ENCODE measurements around the gene IGDCC3.

The IGDCC3 gene

DNA sequence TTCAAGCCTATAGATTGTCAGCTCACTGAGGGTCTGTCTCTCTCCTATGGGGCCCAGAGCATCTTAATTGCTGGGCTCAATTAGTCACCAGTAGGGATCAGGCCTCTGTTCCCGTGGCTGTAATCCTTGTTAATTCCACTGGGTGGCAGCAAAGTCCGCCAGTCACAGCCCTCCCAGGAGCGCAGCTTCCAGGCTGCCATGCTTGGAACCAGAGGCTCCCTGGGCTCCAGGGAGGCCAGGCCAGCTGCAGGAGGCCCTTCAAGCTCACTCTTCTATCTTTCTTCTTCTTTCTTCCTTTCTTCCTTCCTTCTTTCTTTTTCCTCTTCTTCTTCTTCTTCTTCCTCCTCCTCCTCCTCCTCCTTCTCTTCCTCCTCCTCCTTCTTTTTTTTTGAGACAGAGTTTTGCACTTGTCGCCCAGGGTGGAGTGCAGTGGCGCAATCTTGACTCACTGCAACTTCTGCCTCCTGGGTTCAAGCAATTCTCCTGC is 58.9 kb downstream of the IGDCC3 start:
- no peak for DNase-seq

DNA sequence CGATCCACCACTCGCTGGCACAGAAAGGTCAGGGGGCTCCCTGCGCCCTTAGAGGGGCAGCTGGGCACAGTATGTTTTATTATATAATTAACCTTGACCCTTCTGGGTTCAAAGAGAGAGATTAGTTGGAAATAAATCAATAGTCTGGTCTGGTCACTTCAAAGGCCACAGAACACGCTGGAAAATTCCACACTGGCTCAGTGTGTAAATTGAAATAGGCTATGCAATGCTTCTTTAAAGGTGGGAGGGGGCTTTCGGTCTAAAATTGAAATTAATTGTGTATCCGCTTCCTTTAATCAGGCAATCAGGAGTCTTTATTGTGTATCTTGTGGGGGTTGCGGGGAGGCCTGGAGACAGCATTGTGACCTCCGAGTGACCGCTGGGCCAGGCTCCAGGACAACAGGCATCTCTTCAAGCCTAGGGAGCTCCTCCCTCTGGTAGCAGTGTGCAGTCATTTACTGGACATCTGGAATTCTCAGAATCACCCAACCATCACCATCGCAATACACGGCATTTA is 65.3 kb downstream of the IGDCC3 start:
- DNase-seq: no peak

DNA sequence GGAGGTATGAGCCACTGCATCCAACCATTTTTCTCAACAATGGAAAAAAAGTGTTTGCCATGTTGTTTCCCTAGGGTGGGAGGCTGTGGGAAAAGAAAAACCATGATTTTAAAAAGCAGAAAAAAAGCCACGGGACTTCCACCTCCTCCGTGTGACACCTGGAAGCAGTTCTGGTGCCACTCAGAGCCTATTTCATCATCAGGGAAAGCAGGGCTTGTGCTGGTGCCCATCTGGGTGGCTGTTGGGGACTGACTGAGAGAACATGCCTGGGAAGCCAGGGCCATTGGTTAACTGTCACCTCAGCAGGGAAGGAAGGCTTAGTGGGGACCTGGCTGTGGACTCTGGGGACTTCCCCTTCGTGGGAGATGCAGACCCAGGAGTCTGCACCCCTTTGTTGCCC is 66.0 kb downstream of the IGDCC3 start:
- DNase-seq: no peak

DNA sequence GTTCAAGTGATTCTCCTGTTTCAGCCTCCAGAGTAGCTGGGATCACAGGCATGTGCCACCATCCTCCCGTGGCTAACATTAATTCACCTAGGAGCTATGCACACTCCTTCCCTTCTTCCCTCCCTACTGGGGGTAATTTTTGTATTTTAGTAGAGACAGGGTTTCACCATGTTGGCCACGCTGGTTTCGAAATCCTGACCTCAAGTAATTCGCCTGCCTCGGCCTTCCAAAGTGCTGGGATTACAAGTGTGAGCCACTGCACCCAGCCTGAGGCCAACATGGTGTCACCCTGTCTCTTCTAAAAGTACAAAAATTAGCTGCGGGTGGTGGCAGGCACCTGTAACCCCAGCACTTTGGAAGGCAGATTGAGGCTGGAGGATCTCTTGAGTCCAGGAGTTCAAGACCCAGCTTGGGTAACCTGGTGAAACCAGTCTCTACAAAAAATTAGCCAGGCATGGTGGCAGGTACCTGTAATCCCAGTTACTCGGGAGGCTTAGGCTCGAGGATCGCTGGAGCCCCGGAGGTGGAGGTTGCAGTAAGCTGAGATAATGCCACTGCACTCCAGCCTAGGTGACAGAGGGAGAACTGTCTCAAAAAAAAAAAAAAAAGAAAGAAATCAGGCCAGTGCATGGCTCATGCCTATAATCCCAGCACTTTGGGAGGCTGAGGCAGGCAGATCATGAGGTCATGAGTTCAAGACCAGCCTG is 67.2 kb downstream of the IGDCC3 start:
- DNase-seq: no peak

DNA sequence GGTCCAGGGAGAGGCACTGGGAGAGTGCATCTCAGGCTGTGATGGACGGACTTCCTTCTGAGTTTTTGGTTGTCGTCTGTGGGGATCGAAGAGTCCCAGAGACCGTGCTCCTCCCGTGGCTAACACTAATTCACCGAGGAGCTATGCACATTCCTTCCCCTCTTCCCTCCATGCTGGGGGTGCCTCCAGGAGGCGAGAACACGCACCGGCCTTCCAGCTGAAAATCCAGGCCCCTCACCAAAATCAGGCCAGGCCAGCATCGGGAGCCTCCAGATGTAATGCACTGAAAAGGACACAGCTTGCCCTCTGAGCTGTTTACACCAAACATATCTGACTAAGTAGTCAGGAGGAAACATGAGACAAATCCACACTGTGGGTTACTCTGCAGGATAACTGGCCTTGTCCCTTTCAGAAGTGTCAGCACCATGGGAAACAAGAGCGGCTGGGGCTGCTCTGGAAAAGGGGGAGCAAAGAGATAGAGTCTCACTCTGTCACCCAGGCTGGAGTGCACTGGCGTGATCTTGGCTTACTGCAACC is 67.9 kb downstream of the IGDCC3 start:
- DNase-seq: no peak

DNA sequence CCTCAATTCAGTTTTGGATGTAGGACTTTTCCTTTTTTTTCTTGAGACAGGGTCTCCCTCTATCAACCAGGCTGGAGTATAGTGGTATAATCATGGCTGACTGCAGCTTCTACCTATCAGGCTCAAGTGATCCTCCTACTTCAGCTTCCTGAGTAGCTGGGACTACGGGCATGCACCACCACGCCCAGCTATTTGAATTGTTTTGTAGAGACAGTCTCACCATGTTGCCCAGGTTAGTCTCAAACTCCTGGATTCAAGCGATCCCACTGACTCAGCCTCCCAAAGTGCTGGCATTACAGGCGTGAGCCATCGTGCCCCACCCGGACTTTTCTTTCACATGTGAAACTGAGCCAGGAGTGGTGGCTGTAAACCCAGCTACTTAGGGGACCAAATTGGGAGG is 69.8 kb downstream of the IGDCC3 start:
- no peak for DNase-seq

DNA sequence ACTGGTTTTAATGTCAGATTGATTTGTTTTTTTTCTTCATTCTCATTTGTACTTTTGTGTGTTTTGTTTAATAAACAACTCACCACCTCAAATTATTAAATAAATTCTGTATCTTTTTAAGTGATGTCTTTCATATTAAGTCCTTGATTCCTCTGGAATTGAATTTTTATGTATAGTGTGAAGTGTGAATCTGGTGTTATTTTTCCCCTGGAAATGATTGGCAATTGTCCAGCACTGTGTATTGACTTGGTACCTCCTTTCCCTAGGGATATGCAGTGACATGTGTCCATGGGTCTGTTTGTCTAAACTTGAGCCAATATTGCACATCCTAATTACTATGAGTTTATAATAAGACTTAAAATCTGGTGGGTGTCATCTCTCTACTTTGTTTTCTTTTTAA is 71.3 kb downstream of the IGDCC3 start:
- DNase-seq: no peak

DNA sequence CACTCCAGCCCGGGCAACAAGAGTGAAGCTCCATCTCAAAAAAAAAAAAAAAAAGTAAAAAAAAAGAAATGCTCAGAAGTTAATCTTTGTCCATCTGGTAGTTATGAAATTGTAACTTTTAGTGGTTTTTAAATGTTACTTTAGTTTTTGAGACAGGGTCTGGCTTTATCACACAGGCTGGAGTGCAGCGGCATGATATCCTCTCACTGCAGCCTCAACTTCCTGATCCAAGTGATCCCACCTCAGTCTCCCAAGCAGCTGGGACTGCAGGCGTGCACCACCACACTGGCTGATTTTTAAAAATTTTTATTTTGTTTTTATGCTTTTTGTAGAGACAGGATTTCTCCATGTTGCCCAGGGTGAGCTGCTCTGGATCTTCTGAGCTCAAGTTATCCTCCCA is 72.0 kb downstream of the IGDCC3 start:
- DNase-seq: no peak

DNA sequence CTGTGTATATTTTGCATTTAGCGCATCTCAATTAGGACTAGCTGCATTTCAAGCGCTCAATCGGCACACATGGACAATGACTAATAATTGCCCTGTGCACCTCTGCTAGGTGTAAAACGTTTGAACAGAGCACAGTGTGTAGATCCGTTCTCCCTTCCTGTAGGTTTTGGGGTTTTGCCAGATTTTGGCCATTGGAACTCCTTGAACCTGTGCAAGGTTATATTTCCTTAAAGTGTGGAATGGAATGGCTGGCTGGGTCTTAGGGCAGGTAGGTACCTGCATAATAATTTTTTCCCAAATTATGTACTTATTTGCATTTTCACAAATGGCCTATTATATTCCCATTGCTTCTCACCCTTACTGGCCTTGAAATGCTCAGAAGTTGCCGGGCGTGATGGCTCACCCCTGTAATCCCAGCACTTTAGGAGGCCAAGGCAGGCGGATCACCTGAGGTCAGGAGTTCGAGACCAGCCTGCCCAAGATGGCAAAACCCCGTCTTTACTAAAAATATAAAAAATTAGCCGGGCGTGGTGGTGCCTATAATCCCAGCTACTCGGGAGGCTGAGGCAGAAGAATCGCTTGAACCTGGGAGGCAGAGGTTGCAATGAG is 72.5 kb downstream of the IGDCC3 start:
- no peak for DNase-seq

DNA sequence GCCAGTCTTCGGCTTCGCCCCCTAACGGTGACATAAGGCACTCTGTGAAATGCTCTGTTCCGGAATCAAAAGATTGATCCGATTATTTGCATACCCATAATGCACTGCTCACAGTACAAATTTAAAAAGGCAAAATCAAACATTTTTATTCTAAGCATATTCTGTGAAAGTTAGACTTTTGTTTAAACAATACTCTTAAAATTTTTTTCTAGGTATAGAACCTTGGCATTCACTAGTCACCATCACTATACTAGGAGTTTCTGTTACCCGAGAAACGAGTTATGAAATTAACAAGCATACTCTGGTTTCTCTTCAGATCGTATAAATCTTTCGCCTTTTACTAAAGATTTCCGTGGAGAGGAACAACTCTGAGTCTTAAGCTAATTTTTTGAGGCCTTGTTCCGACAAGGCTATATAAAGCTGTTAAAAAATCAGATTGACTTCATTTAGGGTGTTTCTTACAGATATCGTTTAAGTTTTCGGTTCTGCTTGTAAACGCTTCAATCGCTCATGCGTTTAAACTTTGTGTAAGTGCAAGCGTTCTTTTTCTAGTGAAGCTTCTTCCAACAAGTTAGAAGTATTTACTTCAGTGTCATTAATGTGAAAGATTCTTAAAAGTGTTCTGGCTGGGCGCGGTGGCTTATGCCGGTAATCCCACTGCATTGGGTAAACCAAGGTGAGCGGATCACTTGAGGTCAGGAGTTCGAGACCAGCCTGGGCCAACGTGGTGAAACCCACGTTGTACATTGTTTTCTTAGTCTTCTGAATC is 73.2 kb downstream of the IGDCC3 start, which contains the start of gene RNU5B-1:
Gene RNU5B-1, plus strand, starts transcription at position 297 of the 769 bp plus-strand sequence.
- peak; percentile 85 for DNase-seq

DNA sequence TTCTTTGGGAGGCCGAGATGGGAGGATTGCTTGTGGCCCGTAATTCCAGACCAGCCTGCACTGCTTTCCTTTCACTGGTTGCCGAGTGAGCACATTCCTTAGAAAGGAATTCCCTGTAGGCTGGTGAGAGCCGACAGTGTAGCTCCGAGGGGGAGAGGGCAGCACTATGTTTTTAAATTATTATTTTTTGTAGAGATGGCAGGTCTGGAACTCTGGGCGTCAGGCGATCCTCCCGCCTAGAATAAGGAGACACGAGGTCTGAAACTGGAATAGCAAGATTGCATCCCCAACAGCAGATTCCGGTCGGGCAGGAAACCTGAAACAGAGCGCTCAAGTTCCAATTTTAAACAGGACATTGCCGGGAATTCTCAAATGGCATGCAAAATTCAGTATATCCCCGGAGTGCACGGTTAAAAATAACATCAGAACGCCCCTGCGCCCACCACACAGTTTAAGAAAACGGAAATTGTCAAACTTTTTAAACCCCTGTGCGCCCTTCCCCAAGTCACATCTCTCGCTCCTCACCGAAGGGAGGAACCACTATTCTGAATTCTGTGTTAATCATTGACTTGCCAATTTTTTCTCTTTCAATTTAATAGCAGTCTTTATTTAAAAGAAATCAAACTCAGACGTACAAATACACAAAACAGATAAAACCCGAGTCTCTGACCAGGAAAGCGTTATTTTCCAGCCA is 74.0 kb downstream of the IGDCC3 start:
- peak; percentile 3 for DNase-seq

DNA sequence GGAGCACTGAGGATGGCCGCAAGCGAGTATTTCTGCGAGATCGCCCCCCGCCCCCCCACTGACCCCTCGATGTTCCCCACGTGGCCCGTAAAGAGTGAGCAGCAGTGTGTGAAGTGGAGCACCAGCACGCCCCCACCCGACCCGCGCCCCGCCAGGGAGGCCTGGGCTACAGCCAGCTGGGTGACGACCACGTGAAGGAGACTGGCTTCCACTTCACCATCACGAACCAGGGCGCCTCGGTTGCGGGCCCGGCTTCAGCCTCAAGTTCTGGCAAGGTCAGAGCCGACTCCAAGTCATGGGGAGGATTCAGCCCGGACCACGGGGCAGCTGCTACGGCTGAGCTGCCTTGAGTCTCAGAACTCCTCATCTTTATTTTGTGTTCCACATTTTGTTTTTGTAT is 75.7 kb downstream of the IGDCC3 start:
- no peak for DNase-seq

DNA sequence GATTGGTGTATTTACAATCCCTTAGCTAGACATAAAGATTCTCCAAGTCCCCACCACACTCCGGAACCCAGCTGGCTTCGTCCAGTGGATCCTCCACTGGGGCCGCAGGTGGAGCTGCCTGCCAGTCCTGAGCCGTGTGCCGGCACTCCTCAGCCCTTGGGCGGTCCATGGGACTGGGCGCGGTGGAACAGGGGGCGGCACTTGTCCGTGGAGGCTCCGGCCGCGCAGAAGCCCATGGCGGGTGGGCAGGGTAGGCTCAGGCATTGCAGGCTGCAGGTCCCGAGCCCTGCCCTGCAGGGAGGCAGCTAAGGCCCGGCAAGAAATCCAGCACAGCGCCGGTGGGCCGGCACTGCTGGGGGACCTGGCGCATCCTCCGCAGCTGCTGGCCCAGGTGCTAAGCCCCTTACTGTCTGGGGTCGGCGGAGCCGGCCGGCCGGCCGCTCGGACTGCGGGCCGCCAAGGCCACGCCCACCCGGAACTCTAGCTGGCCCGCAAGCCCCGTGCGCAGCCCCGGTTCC is 76.8 kb downstream of the IGDCC3 start:
- no peak for DNase-seq

DNA sequence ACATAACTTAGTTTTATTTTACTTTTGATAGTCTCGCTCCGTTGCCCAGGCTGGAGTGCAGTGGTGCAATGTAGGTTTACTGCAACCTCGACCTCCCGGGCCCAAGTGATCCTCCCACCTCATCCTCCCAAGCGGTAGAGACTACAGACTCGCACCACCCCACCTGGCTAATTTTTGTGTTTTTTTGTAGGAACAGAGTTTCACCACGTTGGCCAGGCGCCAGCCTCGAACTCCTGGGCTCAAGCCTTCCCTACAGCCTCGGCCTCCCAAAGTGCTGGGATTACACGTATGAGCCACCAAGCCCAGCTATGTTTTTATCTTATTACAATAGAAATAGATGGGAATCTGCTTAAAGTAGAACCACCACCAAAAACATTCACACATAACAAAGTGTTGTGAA is 79.1 kb downstream of the IGDCC3 start:
- DNase-seq: no peak

DNA sequence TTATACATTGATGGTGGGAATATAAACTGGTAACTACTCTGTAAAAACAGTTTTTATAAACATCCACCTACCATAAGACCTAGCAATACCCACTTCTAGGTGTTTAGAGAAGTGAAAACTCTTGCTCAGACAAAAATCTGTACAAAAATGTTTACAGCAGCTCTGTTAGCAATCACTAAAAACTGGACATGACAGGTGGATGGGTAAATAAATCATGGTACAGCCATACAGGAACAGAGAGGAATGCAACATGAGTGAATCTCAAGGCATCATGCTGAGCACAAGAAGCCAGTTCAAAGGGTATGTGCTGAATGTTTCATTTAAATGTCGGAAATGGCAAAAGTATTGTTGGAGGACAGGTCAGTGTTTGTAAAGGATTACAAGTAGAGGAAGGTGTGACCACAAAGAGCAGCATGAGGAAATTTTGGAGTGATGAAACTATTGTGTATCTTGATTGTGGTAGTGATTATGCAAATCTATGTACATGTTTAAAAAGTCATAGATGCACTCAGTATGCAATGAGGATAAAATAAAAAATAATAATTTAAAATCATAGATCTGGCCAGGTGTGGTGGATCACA is 84.8 kb downstream of the IGDCC3 start:
- DNase-seq: no peak

DNA sequence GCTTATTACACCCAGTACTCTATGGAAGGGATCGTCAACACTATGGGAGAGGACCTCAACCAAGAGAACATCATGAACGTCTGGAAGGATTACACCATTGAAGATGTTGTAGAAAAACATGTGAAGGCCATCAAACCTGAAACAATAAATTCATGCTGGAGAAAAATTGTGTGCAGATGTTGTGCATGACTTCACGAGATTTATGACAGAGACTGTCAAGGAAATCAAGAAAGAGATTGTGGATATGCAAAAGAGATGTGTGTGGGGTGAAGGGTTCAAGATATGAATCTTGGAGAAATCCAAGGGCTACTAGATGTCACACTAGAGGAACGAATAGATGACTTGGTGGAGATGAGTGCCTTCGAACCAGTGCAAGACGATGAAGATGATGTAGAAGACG is 87.6 kb downstream of the IGDCC3 start:
- no peak for DNase-seq

DNA sequence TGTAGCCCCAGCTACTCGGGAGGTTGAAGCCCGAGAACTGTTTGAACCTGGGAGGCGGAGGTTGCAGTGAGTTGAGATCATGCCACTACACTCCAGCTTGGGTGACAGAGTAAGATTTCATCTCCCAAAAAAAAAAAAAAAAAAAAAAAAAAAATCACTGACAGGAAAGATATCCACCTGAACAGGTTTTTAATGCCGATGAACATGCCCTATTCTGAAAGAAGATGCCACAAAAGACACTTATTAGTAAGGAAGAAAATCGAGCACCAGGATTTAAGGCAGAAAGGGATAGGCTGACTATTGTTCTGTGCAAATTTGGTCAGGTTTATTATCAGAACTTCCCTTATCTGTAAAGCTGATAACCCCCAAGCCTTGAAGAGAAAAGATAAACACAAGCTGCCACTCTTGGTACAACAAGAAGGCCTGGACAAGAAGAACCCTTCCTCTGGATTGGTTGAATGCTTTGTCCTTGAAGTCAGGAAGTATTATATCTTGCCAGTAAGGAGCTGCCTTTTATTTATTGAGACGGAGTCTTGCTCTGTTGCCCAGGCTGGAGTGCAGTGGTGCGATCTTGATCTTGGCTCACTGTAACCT is 88.4 kb downstream of the IGDCC3 start:
- DNase-seq: no peak

DNA sequence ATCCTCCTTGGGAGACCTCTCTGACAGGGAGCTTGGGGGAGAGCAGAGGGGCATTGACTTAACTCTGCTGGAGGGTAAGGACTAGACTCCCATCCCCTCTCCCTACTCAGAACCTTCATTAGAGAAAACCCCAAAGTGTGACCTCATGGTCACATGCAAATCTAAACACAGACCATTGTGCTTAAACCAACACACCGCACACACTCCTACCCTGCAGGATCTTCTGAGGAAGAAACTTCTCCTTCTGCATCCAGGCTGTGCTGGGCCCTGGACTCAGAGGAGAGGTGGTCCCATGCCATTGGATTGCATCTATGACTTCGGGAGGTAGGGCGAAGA is 90.3 kb downstream of the IGDCC3 start:
- no peak for DNase-seq

DNA sequence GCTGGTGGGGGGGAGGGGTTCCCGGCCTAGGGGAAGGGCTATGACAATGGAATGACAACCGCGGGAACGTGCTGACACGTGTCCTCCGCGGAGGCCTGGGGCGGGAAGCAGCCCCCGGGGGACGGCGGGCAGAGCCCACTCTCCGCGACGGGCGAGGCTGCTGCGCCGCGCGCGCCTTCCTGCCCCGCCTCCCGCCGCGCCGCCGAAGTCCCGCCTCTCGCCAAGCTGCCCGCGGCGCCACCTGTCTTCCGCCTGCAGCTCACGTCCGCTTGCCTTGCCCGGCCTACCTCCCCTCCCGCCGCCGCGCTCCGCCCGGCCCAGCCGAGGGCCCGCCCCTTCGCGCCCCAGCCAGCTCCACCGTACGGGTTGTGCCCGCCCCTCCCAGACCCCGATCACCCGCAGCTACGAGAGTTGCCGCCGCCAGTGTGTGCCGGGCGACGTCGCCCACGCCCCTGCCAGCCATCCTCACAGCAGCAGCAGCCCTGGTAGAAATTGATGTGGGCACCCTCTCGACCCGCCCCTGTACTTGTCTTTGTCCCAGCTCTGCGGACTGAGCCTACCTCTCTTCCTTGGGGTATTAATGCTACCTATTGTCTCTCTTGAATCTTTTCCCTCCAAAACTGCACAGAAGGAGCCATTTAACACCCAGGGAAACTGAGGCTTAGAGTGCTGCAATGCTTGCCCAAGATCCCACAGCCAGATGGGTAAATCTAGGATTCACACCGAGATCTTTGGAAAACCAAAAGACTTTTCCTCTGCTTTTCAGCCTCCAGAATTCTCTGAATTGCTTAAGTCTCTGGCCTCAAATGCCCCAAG is 90.9 kb downstream of the IGDCC3 start, which contains the start of gene PARP16:
Gene PARP16, minus strand, starts transcription at position 180 of the 816 bp plus-strand sequence. CDS start 457 bp downstream, outside the sequence.
- peak; percentile 78 for DNase-seq

DNA sequence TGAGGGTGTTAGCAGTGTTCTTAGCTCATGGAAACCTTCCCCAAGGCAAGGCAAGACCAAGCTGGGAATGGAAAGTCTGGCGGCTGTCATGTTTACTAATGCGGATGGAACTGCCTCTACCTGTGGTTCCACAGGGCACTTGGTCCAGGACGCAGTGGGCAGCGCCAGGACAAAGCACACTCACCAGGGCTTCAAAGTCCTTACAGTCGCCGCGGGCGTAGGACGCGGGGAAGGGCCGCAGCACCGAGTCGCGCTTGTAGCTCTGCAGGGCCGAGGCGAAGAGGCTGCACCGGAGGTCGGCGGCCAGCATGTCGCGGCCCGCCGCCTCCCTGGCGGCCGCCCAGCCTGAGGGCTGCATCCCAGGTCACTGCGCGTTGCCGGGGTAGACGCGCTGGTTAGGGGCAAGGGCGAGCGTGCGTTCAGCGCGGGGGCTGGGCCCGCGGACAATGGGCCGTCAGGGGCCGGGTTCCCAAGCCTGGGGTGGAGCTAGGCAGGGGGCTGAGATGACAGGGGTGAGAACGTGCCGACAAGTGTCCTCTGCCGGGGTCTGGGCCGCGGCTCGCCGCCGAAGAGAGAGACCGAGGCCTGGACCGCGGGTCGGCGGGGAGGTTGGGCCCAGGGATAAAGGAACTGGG is 91.6 kb downstream of the IGDCC3 start:
- no peak for DNase-seq

Data from DMS153 (cell line).